DLD1 (cell line): Measurements from ENCODE around the gene CTBP1.

ENCODE experiments used
- in situ Hi-C: cut with HindIII; loops from 2 replicates; pipeline ENCODE4 v1.10.0; 2017; ENCODE audit warnings: low sequenced_read_pairs

The CTBP1 gene

GRCh38 chr4:1199556-1200331, 49.2 kb downstream of the CTBP1 start:
- in situ Hi-C loops, result no loop called here

GRCh38 chr4:1198098-1198844, 50.7 kb downstream of the CTBP1 start:
- in situ Hi-C loops, result no loop called here

GRCh38 chr4:1196421-1197183, 52.3 kb downstream of the CTBP1 start:
- in situ Hi-C loops, result no loop called here

GRCh38 chr4:1195891-1196401, 53.0 kb downstream of the CTBP1 start:
- in situ Hi-C loops, result no loop called here

GRCh38 chr4:1195109-1195671, 53.7 kb downstream of the CTBP1 start:
- in situ Hi-C loops, result no loop called here

- in situ Hi-C loops, result no loop called here
These were observed 54.7 kb downstream of the CTBP1 start for GRCh38 chr4:1194010-1194900.

GRCh38 chr4:1193206-1194009, 55.5 kb downstream of the CTBP1 start:
- in situ Hi-C loops, result no loop called here

- in situ Hi-C loops, result no loop called here
These were observed 56.3 kb downstream of the CTBP1 start for GRCh38 chr4:1192493-1193205.

GRCh38 chr4:1192091-1192492, 56.8 kb downstream of the CTBP1 start:
- in situ Hi-C loops, result no loop called here

GRCh38 chr4:1191621-1192020, 57.3 kb downstream of the CTBP1 start:
- in situ Hi-C loops, result no loop called here

GRCh38 chr4:1187182-1187581, 61.7 kb downstream of the CTBP1 start:
- in situ Hi-C loops, result no loop called here

GRCh38 chr4:1183985-1184773, 64.8 kb downstream of the CTBP1 start:
- in situ Hi-C loops, result no loop called here

GRCh38 chr4:1182313-1182712, 66.6 kb downstream of the CTBP1 start:
- in situ Hi-C loops, result no loop called here

- in situ Hi-C loops, result no loop called here
These were observed 68.3 kb downstream of the CTBP1 start for GRCh38 chr4:1180663-1181062.

- in situ Hi-C loops, result no loop called here
These were observed 69.0 kb downstream of the CTBP1 start for GRCh38 chr4:1179976-1180375.

GRCh38 chr4:1179089-1179441, 69.9 kb downstream of the CTBP1 start:
- in situ Hi-C loops, result no loop called here

GRCh38 chr4:1178300-1179088, 70.4 kb downstream of the CTBP1 start:
- in situ Hi-C loops, result no loop called here
